Measurements from ENCODE around the gene NCAPD3.
"Not testable (repeated sequence)": the region's sequence is repeated elsewhere in the genome, so short reads cannot be mapped to it uniquely, and the experiment has no call there.

The NCAPD3 gene

GRCh38 chr11:134196756-134197155, 27.0 kb downstream of the NCAPD3 start:
- Histone ChIP-seq H3K36me3 (ENCODE audit: control insufficient read depth in 2 of 2, insufficient read depth in 2 of 2, low read length in 2 of 2) (peaks cover 11 to 17% of the 10 kb centered on the region in 2 donors), H3K27ac (ENCODE audit: low read length) (no peak overlapping the region), H3K9ac (ENCODE audit: low read length in 2 of 2) (no peak overlapping the region), H3K9me3 (ENCODE audit: control insufficient read depth in 2 of 2, low read length in 2 of 2) (no peaks in the 10 kb centered on the region), H3K4me3 (ENCODE audit: low read length in 2 of 2) (no peak overlapping the region), H3K27me3 (ENCODE audit: control insufficient read depth in 1 of 2, insufficient read depth in 2 of 2, low read length in 2 of 2) (no peaks in the 10 kb centered on the region), H3K4me1 (ENCODE audit: control insufficient read depth, insufficient read depth, low read length) (no peaks in the 10 kb centered on the region)

- not testable (repeated sequence) for H3K9ac ChIP-seq (ENCODE audit: low read length in 2 of 2); H3K4me3 ChIP-seq (ENCODE audit: low read length in 2 of 2); H3K27me3 ChIP-seq (ENCODE audit: control insufficient read depth in 1 of 2, insufficient read depth in 2 of 2, low read length in 2 of 2); H3K9me3 ChIP-seq (ENCODE audit: control insufficient read depth in 2 of 2, low read length in 2 of 2); H3K27ac ChIP-seq (ENCODE audit: low read length); H3K4me1 ChIP-seq (ENCODE audit: control insufficient read depth, insufficient read depth, low read length)
- peaks cover 11 to 24% of the 10 kb centered on the region in 2 donors for H3K36me3 ChIP-seq (ENCODE audit: control insufficient read depth in 2 of 2, insufficient read depth in 2 of 2, low read length in 2 of 2)
Observed at GRCh38 chr11:134188092-134188491, 35.7 kb downstream of the NCAPD3 start.

- Histone ChIP-seq H3K9ac (ENCODE audit: low read length in 2 of 2) (no peak overlapping the region), H3K4me1 (ENCODE audit: control insufficient read depth, insufficient read depth, low read length) (no peaks in the 10 kb centered on the region), H3K36me3 (ENCODE audit: control insufficient read depth in 2 of 2, insufficient read depth in 2 of 2, low read length in 2 of 2) (peaks cover 12 to 29% of the 10 kb centered on the region in 2 donors), H3K27ac (ENCODE audit: low read length) (no peak overlapping the region), H3K4me3 (ENCODE audit: low read length in 2 of 2) (no peak overlapping the region), H3K9me3 (ENCODE audit: control insufficient read depth in 2 of 2, low read length in 2 of 2) (no peaks in the 10 kb centered on the region), H3K27me3 (ENCODE audit: control insufficient read depth in 1 of 2, insufficient read depth in 2 of 2, low read length in 2 of 2) (no peaks in the 10 kb centered on the region)
Observed at GRCh38 chr11:134181707-134182106, 42.1 kb downstream of the NCAPD3 start.

GRCh38 chr11:134178032-134178674, 45.6 kb downstream of the NCAPD3 start:
- Histone ChIP-seq H3K27ac (ENCODE audit: low read length) (no peak overlapping the region), H3K9ac (ENCODE audit: low read length in 2 of 2) (no peak overlapping the region), H3K9me3 (ENCODE audit: control insufficient read depth in 2 of 2, low read length in 2 of 2) (no peaks in the 10 kb centered on the region), H3K27me3 (ENCODE audit: control insufficient read depth in 1 of 2, insufficient read depth in 2 of 2, low read length in 2 of 2) (no peaks in the 10 kb centered on the region), H3K36me3 (ENCODE audit: control insufficient read depth in 2 of 2, insufficient read depth in 2 of 2, low read length in 2 of 2) (peaks cover 14 to 32% of the 10 kb centered on the region in 2 donors), H3K4me3 (ENCODE audit: low read length in 2 of 2) (no peak overlapping the region), H3K4me1 (ENCODE audit: control insufficient read depth, insufficient read depth, low read length) (no peaks in the 10 kb centered on the region)

GRCh38 chr11:134176284-134176683, 47.5 kb downstream of the NCAPD3 start:
- Histone ChIP-seq H3K4me3 (ENCODE audit: low read length in 2 of 2) (no peak overlapping the region), H3K36me3 (ENCODE audit: control insufficient read depth in 2 of 2, insufficient read depth in 2 of 2, low read length in 2 of 2) (peaks cover 14 to 29% of the 10 kb centered on the region in 2 donors), H3K27me3 (ENCODE audit: control insufficient read depth in 1 of 2, insufficient read depth in 2 of 2, low read length in 2 of 2) (no peaks in the 10 kb centered on the region), H3K27ac (ENCODE audit: low read length) (no peak overlapping the region), H3K9ac (ENCODE audit: low read length in 2 of 2) (no peak overlapping the region), H3K4me1 (ENCODE audit: control insufficient read depth, insufficient read depth, low read length) (no peaks in the 10 kb centered on the region), H3K9me3 (ENCODE audit: control insufficient read depth in 2 of 2, low read length in 2 of 2) (no peaks in the 10 kb centered on the region)

GRCh38 chr11:134173296-134173695, 50.5 kb downstream of the NCAPD3 start:
- Histone ChIP-seq H3K9ac (ENCODE audit: low read length in 2 of 2) (no peak overlapping the region), H3K4me1 (ENCODE audit: control insufficient read depth, insufficient read depth, low read length) (no peaks in the 10 kb centered on the region), H3K9me3 (ENCODE audit: control insufficient read depth in 2 of 2, low read length in 2 of 2) (no peaks in the 10 kb centered on the region), H3K27me3 (ENCODE audit: control insufficient read depth in 1 of 2, insufficient read depth in 2 of 2, low read length in 2 of 2) (no peaks in the 10 kb centered on the region), H3K36me3 (ENCODE audit: control insufficient read depth in 2 of 2, insufficient read depth in 2 of 2, low read length in 2 of 2) (peaks cover 21 to 30% of the 10 kb centered on the region in 2 donors), H3K4me3 (ENCODE audit: low read length in 2 of 2) (no peak overlapping the region), H3K27ac (ENCODE audit: low read length) (no peak overlapping the region)

- Histone ChIP-seq H3K9me3 (ENCODE audit: control insufficient read depth in 2 of 2, low read length in 2 of 2) (no peaks in the 10 kb centered on the region), H3K4me1 (ENCODE audit: control insufficient read depth, insufficient read depth, low read length) (no peaks in the 10 kb centered on the region), H3K27me3 (ENCODE audit: control insufficient read depth in 1 of 2, insufficient read depth in 2 of 2, low read length in 2 of 2) (no peaks in the 10 kb centered on the region), H3K36me3 (ENCODE audit: control insufficient read depth in 2 of 2, insufficient read depth in 2 of 2, low read length in 2 of 2) (peaks cover 23 to 29% of the 10 kb centered on the region in 2 donors), H3K27ac (ENCODE audit: low read length) (no peak overlapping the region), H3K4me3 (ENCODE audit: low read length in 2 of 2) (no peak overlapping the region), H3K9ac (ENCODE audit: low read length in 2 of 2) (no peak overlapping the region)
Observed at GRCh38 chr11:134171951-134172350, 51.8 kb downstream of the NCAPD3 start.

- H3K27me3 ChIP-seq (ENCODE audit: control insufficient read depth in 1 of 2, insufficient read depth in 2 of 2, low read length in 2 of 2), result no peaks in the 10 kb centered on the region
- no peak overlapping the region for H3K27ac ChIP-seq (ENCODE audit: low read length)
- H3K9me3 ChIP-seq (ENCODE audit: control insufficient read depth in 2 of 2, low read length in 2 of 2), result no peaks in the 10 kb centered on the region
- peaks cover 18 to 20% of the 10 kb centered on the region in 2 donors for H3K36me3 ChIP-seq (ENCODE audit: control insufficient read depth in 2 of 2, insufficient read depth in 2 of 2, low read length in 2 of 2)
- no peak overlapping the region for H3K9ac ChIP-seq (ENCODE audit: low read length in 2 of 2)
- no peak overlapping the region for H3K4me3 ChIP-seq (ENCODE audit: low read length in 2 of 2)
- no peaks in the 10 kb centered on the region for H3K4me1 ChIP-seq (ENCODE audit: control insufficient read depth, insufficient read depth, low read length)
Observed at GRCh38 chr11:134170919-134171281, 52.9 kb downstream of the NCAPD3 start.

- no peaks in the 10 kb centered on the region for H3K9me3 ChIP-seq (ENCODE audit: control insufficient read depth in 2 of 2, low read length in 2 of 2)
- no peak overlapping the region for H3K4me3 ChIP-seq (ENCODE audit: low read length in 2 of 2)
- H3K27me3 ChIP-seq (ENCODE audit: control insufficient read depth in 1 of 2, insufficient read depth in 2 of 2, low read length in 2 of 2), result no peaks in the 10 kb centered on the region
- no peaks in the 10 kb centered on the region for H3K4me1 ChIP-seq (ENCODE audit: control insufficient read depth, insufficient read depth, low read length)
- no peak overlapping the region for H3K9ac ChIP-seq (ENCODE audit: low read length in 2 of 2)
- H3K36me3 ChIP-seq (ENCODE audit: control insufficient read depth in 2 of 2, insufficient read depth in 2 of 2, low read length in 2 of 2), result peaks cover 20% of the 10 kb centered on the region in 2 donors
- H3K27ac ChIP-seq (ENCODE audit: low read length), result no peak overlapping the region
Observed at GRCh38 chr11:134170177-134170918, 53.4 kb downstream of the NCAPD3 start.

- Histone ChIP-seq H3K27me3 (ENCODE audit: control insufficient read depth in 1 of 2, insufficient read depth in 2 of 2, low read length in 2 of 2) (no peaks in the 10 kb centered on the region), H3K36me3 (ENCODE audit: control insufficient read depth in 2 of 2, insufficient read depth in 2 of 2, low read length in 2 of 2) (peaks cover 33% of the 10 kb centered on the region in 2 donors), H3K4me1 (ENCODE audit: control insufficient read depth, insufficient read depth, low read length) (no peaks in the 10 kb centered on the region), H3K4me3 (ENCODE audit: low read length in 2 of 2) (no peak overlapping the region), H3K27ac (ENCODE audit: low read length) (no peak overlapping the region), H3K9me3 (ENCODE audit: control insufficient read depth in 2 of 2, low read length in 2 of 2) (no peaks in the 10 kb centered on the region), H3K9ac (ENCODE audit: low read length in 2 of 2) (no peak overlapping the region)
Observed at GRCh38 chr11:134164490-134165370, 59.0 kb downstream of the NCAPD3 start.

All from stomach smooth muscle (tissue), 2 donors.